DMS153 treated with DMSO at 0.1 percent for 48 hours (cell line): ENCODE results near the gene PMF1.
"Not testable (repeated sequence)": the region's sequence is repeated elsewhere in the genome, so short reads cannot be mapped to it uniquely, and the experiment has no call there.

Source experiments
- DNase-seq: peaks from one replicate; lab custom pipeline; 2025; ENCODE audit not compliant: unreplicated experiment; lab: John Stamatoyannopoulos, UW

Gene PMF1

GRCh38 chr1:156212833-156213643 lies at the start of gene PMF1:
Gene PMF1, plus strand, starts transcription at chr1:156213007. Its CDS starts 9 bp downstream, at chr1:156213016.
- peak; percentile 99 for DNase-seq

- no peak for DNase-seq
These were observed 49.1 kb upstream of the PMF1 start for GRCh38 chr1:156163712-156164111.

GRCh38 chr1:156164125-156164831 lies 48.5 kb upstream of the PMF1 start:
- DNase-seq: no peak

- no peak for DNase-seq
These were observed 47.7 kb upstream of the PMF1 start for GRCh38 chr1:156165083-156165482.

GRCh38 chr1:156167536-156167935 lies 45.3 kb upstream of the PMF1 start:
- no peak for DNase-seq

- no peak for DNase-seq
These were observed 39.9 kb upstream of the PMF1 start for GRCh38 chr1:156172696-156173470.

GRCh38 chr1:156176610-156177210 lies 36.1 kb upstream of the PMF1 start:
- DNase-seq: no peak

- DNase-seq: no peak
These were observed 34.7 kb upstream of the PMF1 start for GRCh38 chr1:156177919-156178654.

- no peak for DNase-seq
These were observed 32.3 kb upstream of the PMF1 start for GRCh38 chr1:156180471-156180870.

GRCh38 chr1:156181391-156181924 lies 31.3 kb upstream of the PMF1 start:
- not testable (repeated sequence) for DNase-seq

- DNase-seq: not testable (repeated sequence)
These were observed 30.6 kb upstream of the PMF1 start for GRCh38 chr1:156182010-156182779.

GRCh38 chr1:156186347-156187177 lies 26.2 kb upstream of the PMF1 start:
- DNase-seq: not testable (repeated sequence)

- not testable (repeated sequence) for DNase-seq
These were observed 22.5 kb upstream of the PMF1 start for GRCh38 chr1:156190265-156190664.

GRCh38 chr1:156191292-156191964 lies 21.4 kb upstream of the PMF1 start:
- no peak for DNase-seq

- no peak for DNase-seq
These were observed 19.7 kb upstream of the PMF1 start for GRCh38 chr1:156193208-156193487.

GRCh38 chr1:156193488-156194299 lies 19.1 kb upstream of the PMF1 start, which contains the start of gene SLC25A44:
Gene SLC25A44, plus strand, starts transcription at chr1:156194104. Its CDS starts 5,744 bp downstream, at chr1:156199848.
- peak; percentile 99 for DNase-seq

- DNase-seq: no peak
These were observed 18.5 kb upstream of the PMF1 start for GRCh38 chr1:156194300-156194652.
